GM21737 (cell line): ENCODE measurements around the gene CEP70.

Source experiments
- ATAC-seq: cut with Tn5 transposase; IDR thresholded peaks from one replicate; pipeline ENCODE4 v1.9.1; 2021; ENCODE audit warnings: mild to moderate bottlenecking, moderate library complexity; ENCODE audit not compliant: unreplicated experiment

CEP70 gene

GRCh38 chr3:138472141-138472825, 121.8 kb downstream of the CEP70 start:
- no peak for ATAC-seq

- ATAC-seq: no peak
Measured at GRCh38 chr3:138471481-138471880, 122.6 kb downstream of the CEP70 start.

DNA sequence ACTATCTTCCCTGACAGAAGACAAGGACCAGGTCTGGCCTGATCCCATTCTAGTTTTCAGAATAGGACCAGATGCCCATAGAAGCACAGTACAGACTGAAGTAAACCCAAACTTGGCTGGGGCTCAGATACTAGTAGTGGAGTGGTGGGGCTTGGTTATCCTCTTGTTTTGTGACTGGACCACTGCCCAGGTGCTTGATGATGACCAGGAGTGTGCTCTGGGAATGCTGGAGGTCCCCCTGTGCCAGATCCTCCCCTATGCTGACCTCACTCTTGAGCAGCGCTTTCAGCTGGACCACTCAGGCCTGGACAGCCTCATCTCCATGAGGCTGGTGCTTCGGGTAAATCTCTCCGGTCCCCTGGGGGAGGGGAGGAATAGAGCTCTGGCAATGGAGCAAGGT, 123.4 kb downstream of the CEP70 start:
- ATAC-seq: no peak

DNA sequence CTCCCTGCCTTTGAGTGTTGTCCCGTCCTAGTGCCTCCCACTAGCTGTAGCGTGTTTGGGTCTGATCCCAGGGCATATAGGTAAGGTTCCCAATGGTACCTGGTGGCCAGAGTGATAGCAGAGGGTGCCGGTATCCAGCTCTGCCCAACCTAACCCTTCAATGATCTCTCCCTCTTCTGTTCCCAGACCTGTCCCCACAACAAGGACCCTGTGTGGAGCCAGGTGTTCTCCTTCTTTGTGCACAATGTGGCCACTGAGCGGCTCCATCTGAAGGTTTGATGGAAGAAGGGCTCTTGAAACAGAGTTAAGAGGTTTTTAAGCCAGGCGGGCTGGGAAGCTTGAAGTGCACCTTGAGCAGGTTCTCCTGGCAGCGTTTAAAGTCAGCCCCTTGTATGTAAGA, 124.2 kb downstream of the CEP70 start:
- no peak for ATAC-seq

DNA sequence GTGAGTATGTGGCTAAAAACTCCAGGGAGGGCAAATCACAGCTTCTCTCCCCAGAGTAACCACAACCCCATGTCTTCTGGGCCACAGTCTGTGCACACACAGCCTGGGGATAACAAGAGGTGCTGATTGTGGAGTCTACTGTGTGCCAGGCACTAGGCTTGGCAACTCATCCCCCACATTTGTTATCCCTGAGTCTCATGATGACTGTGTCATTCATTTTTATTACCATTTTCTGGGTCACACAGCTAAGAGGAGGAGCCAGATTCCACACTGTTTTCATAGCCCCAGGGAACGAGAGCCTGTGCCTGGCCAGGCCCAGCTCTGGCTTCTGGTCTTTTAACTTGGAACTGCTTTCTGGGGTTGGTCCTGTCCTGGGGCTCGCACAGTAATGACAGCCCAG, 125.2 kb downstream of the CEP70 start:
- ATAC-seq: no peak

DNA sequence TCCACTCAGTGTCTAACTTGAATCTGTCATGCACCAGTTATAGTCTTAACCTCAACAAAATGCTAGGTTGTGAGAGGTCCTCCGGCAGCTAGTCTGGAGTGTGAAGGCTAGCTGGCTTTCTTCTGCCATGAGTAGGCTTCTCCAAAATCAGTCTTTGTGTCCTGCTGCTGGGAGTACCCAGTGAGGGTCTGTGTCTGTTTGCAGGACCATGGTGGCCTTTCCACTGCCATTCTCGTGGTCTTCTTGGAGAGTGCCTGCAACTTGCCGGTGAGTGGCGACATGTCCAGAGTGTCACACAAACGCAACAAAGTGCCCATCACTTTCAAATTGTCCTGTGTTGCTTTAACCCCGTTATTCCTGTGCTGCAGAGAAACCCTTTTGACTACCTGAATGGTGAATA, 125.6 kb downstream of the CEP70 start:
- no peak for ATAC-seq

- no peak for ATAC-seq
Measured at GRCh38 chr3:138467931-138468330, 126.1 kb downstream of the CEP70 start.

DNA sequence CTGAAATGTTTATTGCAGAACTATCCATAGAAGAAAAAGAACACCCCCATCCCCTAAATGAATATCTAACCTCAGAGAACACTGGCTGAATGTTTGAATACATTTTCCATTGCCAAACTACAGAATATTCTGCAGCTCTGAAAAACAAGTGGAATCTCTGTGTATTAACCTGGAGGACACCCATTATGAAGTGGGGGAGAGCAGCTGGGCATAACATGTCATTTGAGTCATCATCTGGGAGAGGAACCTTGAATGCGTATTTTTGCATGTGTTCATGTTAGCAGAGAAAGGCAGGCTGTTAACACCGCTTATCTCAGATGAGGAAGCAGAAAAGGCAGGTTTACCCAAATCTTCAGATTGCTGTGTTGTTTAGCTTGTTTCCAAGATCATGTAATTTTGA, 128.1 kb downstream of the CEP70 start:
- no peak for ATAC-seq

DNA sequence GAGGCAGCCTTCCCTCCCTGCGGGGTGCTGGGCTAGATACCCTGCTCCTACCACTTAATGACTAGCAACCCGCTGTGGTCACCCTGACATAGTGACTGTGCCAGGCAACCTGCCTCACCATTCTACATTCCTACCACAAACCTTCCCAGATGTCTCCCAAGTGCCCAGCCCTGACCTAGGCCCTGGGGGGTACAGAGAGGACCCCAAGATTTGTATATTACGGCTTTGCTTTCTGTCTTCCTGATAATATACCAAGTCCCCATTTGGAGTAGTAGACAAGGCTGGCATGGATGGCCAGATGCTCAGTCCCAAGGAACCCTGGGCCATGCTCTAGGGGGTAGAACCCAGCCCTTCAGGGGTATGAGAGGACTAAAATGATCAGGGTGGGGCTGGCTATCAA, 128.6 kb downstream of the CEP70 start:
- no peak for ATAC-seq

- no peak for ATAC-seq
Measured at GRCh38 chr3:138464491-138464860, 129.6 kb downstream of the CEP70 start.

- ATAC-seq: no peak
Measured at GRCh38 chr3:138463724-138464490, 130.2 kb downstream of the CEP70 start.

DNA sequence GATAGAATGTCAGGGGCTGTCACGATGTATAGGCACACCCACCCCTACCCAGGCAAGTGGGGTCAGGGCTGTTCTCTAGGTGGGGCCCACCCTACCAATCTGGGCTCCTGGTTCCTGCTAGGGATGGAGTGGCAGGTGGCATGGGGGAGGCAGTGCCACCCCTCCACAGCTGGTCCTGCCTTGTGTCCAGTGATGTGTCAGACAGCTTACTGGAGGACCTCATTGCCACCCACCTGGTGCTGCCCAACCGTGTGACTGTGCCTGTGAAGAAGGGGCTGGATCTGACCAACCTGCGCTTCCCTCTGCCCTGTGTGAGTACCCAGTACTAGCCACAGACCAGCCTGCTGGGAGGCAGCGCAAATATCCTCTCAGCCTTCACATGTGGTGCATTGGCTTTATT, 132.2 kb downstream of the CEP70 start:
- no peak for ATAC-seq

GRCh38 chr3:138461246-138461645, 132.8 kb downstream of the CEP70 start:
- ATAC-seq: no peak

GRCh38 chr3:138460536-138461205, 133.4 kb downstream of the CEP70 start:
- ATAC-seq: no peak

DNA sequence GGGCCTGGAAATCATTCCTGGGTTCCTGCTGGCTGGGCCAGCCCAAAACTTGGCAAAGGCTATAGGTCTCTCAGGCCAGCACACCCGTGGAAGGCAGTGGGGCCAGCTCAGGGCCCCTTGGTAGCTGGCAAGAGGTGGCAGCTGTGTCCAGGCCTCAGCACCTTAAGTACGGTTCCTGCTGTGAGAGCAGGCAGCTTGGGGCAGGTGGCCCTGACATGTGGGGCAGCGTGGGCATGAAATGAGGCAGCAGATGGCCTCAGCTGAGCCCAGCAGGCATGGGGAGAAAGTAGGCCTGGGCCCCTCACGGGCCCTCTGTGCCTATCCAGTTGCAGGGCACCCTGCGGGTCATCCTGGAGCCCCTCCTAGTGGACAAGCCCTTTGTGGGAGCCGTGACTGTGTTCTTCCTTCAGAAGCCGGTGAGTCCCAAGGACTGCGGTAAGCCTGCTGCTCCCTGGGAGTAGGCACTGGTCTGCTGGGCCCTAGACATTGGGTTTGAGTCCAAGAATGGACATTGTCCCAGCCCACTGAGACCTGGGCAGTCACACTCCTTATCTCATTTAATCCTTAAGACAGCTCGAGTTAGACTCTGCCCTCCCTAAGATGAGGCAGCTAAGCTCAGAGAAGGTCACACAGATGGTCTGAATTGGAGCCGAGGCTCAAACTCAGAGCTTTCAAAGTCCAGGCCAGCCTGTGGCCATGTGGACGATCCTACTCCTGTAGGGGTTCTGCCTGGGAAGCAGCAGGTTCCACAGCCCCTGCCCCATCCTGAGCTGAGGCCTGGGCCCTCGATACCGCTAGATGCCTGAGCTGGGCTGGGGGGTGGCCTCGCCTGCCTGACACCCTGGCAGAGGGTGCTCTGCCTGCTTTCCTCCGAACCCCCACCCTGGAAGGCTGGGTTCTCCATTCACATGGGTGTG, 134.2 kb downstream of the CEP70 start:
- ATAC-seq: no peak

- ATAC-seq: no peak
Measured at GRCh38 chr3:138458774-138459499, 135.1 kb downstream of the CEP70 start.

DNA sequence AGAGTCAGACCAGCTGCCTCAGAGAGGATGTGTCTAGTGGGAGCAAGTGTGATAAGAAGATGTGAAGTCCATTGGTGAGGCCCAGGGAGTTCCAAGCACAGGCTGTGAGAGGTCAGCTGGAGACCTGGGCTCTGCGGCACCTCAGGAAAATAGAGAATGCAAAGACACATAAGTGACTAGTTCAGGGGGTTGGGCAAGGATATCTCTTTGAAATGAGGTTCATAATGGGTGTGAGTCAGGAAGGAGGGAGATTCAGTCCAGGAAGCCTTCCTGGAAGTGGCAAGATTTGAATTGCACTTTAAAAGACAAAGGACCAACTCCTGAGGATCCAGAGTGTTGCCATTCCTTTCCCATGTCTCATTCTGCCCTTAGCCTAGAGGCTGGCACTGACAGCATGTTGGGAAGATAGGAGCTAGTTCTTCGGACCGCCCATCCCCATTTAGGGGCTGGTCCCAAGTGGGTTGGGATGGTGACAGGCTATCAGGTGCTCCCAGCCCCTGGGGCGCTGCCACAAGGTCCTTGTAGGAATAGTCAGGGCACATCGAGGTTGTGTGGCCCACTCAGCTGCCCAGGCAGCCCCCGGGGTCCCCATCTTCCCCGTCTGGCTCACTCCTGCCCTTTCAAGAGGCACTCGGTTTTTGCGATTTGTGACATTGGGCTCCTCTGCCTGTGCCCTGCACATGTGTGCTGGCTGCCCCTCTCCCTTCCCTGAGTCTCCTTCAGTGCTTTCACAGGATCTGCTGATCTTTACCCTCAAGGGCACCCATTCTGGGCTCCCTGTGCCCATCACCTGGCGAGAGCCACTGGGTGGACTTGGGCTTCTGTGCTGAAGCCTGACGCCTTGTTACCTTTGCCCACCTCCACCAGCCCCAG, 136.0 kb downstream of the CEP70 start:
- no peak for ATAC-seq

DNA sequence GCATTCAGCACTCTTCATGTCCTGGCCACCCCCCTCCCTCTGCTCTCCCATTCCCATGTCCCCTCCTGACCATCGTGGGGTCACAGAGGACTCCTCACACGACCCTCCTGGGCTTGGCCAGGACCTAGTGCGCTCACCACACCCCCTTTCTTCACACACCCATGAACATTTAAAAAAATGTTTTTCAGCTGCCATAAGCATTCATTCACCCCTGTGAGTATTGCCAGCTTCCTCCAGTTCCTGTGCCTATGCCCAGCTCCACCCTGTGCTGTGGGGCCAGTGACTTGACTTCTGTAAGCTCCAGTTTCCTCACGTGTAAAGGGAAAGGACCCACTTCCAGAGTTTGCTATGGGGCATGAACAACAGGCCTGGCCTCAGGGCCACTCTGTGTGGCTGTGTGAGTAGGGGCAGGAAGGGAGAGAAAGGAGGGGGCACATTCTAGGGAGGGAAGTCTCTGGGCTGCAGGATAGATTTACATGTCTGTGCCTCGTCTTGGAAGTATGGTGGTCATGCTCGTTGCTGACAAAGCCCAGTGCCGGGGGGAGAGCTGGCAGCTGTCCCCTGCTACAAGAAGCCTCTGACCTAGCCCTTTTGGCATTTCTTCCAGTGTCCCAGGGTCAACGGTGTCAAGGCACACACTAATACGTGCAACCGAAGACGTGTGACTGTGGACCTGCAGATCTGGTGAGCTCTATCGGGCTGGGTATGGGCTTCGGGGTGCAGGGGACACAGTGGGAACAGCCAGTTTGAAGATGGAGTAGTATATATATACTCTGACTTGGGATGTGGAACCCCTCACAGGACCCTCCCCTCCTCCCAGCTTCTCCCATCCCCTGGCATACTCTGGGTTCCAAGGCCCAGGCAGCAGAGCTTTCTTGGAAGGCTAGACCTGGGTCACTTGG, 136.8 kb downstream of the CEP70 start:
- no peak for ATAC-seq
